Neural cell (in vitro differentiated cells): ENCODE results near the gene LRIG2. TPM values are rescaled to one million over a fixed set of nuclear protein-coding genes. Genes with fewer than 3 reads are reported as not detected.

Source experiments
- H2AFZ ChIP-seq: fragments of 200-600, 300-800 bp; sonication (generic), shearing (Covaris generic); 2 replicates; pipeline ENCODE4 v1.6.0; 2014; ENCODE audit warnings: low read depth, mild to moderate bottlenecking, antibody characterized with exemption, low read length, moderate library complexity
- H3F3A ChIP-seq: fragments of 200-600 bp; shearing (Covaris generic); 2 replicates; pipeline ENCODE4 v1.6.1; 2016; ENCODE audit warnings: mild to moderate bottlenecking, moderate library complexity, mixed read lengths, antibody characterized with exemption, low read length; ENCODE audit not compliant: insufficient read depth, poor library complexity, severe bottlenecking
- H3K27ac ChIP-seq: fragments of 200-600, 300-800 bp; sonication (generic), shearing (Covaris generic); 2 replicates; pipeline ENCODE4 v1.5.1; 2014; ENCODE audit warnings: mild to moderate bottlenecking, low read length, moderate library complexity
- H3K27me3 ChIP-seq: fragments of 300-800, 200-600 bp; sonication (generic), shearing (Covaris generic); 2 replicates; pipeline ENCODE4 v1.6.0; 2014; ENCODE audit warnings: mild to moderate bottlenecking, low read depth, low read length, moderate library complexity; ENCODE audit not compliant: insufficient read depth
- H3K36me3 ChIP-seq: fragments of 300-800, 200-600 bp; sonication (generic), shearing (Covaris generic); 2 replicates; pipeline ENCODE4 v1.5.1; 2014; ENCODE audit warnings: mild to moderate bottlenecking, antibody characterized with exemption, low read length, moderate library complexity; ENCODE audit not compliant: insufficient read depth
- H3K4me2 ChIP-seq: fragments of 300-800, 200-600 bp; sonication (generic), shearing (Covaris generic); 2 replicates; pipeline ENCODE4 v1.6.0; 2014; ENCODE audit warnings: mild to moderate bottlenecking, low read length
- H3K4me3 ChIP-seq: fragments of 300-800, 200-600 bp; sonication (generic), shearing (Covaris generic); 2 replicates; pipeline ENCODE4 v1.5.1; 2014; ENCODE audit warnings: mild to moderate bottlenecking, low read length, moderate library complexity
- H3K79me2 ChIP-seq: fragments of 200-600 bp; shearing (Covaris generic); replicated peaks from 2 replicates; pipeline ENCODE4 v1.6.0; 2014; ENCODE audit warnings: mild to moderate bottlenecking, low read length, moderate library complexity; ENCODE audit not compliant: insufficient read depth
- H3K9ac ChIP-seq: fragments of 300-800, 200-600 bp; sonication (generic), shearing (Covaris generic); 2 replicates; pipeline ENCODE4 v1.6.1; 2016; ENCODE audit warnings: mild to moderate bottlenecking, low read length, mixed read lengths
- H3K9me2 ChIP-seq: fragments of 200-600 bp; shearing (Covaris generic); 2 replicates; pipeline ENCODE4 v1.6.1; 2016; ENCODE audit warnings: mild to moderate bottlenecking, low read length, mixed read lengths; ENCODE audit not compliant: insufficient read depth
- H3K9me3 ChIP-seq: fragments of 200-600, 300-800 bp; sonication (generic), shearing (Covaris generic); 2 replicates; pipeline ENCODE4 v1.6.1; 2016; ENCODE audit warnings: mild to moderate bottlenecking, mixed run types, low read length, moderate library complexity, mixed read lengths
- H4K20me1 ChIP-seq: fragments of 200-600 bp; shearing (Covaris generic); 2 replicates; pipeline ENCODE4 v1.6.1; 2016; ENCODE audit warnings: mild to moderate bottlenecking, mixed run types; ENCODE audit not compliant: insufficient read depth
- EP300 ChIP-seq: fragments of 450-650 bp; conservative IDR thresholded peaks from 2 replicates; pipeline ENCODE4 v1.6.1; 2014; ENCODE audit warnings: antibody characterized with exemption, mild to moderate bottlenecking, moderate library complexity; ENCODE audit not compliant: poor library complexity, severe bottlenecking
- EZH2 ChIP-seq: fragments of 200-600, 300-800 bp; shearing (Covaris generic), sonication (generic); IDR thresholded peaks from 2 replicates; pipeline ENCODE4 v1.6.1; 2014; ENCODE audit warnings: antibody characterized with exemption, low read length, borderline replicate concordance, mild to moderate bottlenecking; ENCODE audit not compliant: insufficient read depth, poor library complexity, severe bottlenecking
- MXI1 ChIP-seq: fragments of 450-650 bp; conservative IDR thresholded peaks from 2 replicates; pipeline ENCODE4 v1.6.1; 2014; ENCODE audit warnings: antibody characterized with exemption, mild to moderate bottlenecking; ENCODE audit not compliant: poor library complexity, severe bottlenecking
- POLR2AphosphoS5 ChIP-seq: IDR thresholded peaks from 2 replicates; pipeline ENCODE4 v1.6.1; 2012
- RAD21 ChIP-seq: fragments of 450-650 bp; conservative IDR thresholded peaks from 2 replicates; pipeline ENCODE4 v1.6.1; 2014; ENCODE audit warnings: antibody characterized with exemption, mild to moderate bottlenecking, moderate library complexity
- SMC3 ChIP-seq: fragments of 450-650 bp; conservative IDR thresholded peaks from 2 replicates; pipeline ENCODE4 v1.6.1; 2014; ENCODE audit warnings: antibody characterized with exemption, mild to moderate bottlenecking, moderate library complexity; ENCODE audit not compliant: poor library complexity
- TAF1 ChIP-seq: IDR thresholded peaks from 2 replicates; pipeline ENCODE4 v1.6.1; 2012; ENCODE audit warnings: low read depth
- polyA plus RNA-seq: library from polyadenylated mRNA; depleted of rRNA; stranded (reverse); fragments of >200 nt; gene quantifications from 2 replicates; pipeline ENCODE4 v1.2.3, GENCODE V29; 2014
- TF ChIP-seq, protein P1 (sequence below): IDR thresholded peaks from 2 replicates; pipeline ENCODE4 v1.6.1; 2012; ENCODE audit warnings: borderline replicate concordance
- TF ChIP-seq, protein P2 (sequence below): fragments of 450-650 bp; IDR thresholded peaks from 2 replicates; pipeline ENCODE4 v1.5.1; 2014; ENCODE audit warnings: antibody characterized with exemption, mild to moderate bottlenecking, moderate library complexity; ENCODE audit not compliant: poor library complexity, severe bottlenecking

Gene LRIG2
- polyA plus RNA-seq, 1 donor from 2014 or later = 11.1 TPM

DNA sequence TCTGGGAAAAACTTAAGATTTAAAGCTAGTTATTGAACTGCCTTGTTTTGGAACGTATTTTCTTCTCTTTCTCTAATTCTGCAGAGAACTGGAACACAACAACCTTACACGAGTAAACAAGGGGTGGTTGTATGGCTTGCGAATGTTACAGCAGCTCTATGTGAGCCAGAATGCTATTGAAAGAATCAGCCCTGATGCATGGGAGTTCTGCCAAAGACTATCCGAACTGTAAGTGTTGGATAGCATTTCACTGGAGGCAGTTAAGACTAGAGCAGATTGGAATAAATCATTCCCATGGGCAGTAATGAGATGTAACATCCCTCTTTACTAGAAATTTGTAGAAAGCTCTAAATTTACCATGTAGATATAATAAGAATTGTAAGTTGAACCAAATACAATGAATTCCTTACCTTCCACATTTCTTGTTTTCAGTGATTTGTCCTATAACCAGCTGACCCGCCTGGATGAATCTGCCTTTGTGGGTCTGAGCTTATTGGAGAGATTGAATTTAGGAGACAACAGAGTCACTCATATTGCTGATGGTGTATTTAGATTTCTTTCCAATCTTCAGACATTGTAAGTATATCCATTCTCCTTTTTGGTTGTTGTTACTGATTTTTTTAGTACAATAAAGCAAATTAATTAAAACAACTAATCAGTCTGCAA, 22.9 kb downstream of the LRIG2 start:
- no peak for TF ChIP-seq SMC3
- TF ChIP-seq MXI1 = no peak
- TF ChIP-seq, protein P1, sequence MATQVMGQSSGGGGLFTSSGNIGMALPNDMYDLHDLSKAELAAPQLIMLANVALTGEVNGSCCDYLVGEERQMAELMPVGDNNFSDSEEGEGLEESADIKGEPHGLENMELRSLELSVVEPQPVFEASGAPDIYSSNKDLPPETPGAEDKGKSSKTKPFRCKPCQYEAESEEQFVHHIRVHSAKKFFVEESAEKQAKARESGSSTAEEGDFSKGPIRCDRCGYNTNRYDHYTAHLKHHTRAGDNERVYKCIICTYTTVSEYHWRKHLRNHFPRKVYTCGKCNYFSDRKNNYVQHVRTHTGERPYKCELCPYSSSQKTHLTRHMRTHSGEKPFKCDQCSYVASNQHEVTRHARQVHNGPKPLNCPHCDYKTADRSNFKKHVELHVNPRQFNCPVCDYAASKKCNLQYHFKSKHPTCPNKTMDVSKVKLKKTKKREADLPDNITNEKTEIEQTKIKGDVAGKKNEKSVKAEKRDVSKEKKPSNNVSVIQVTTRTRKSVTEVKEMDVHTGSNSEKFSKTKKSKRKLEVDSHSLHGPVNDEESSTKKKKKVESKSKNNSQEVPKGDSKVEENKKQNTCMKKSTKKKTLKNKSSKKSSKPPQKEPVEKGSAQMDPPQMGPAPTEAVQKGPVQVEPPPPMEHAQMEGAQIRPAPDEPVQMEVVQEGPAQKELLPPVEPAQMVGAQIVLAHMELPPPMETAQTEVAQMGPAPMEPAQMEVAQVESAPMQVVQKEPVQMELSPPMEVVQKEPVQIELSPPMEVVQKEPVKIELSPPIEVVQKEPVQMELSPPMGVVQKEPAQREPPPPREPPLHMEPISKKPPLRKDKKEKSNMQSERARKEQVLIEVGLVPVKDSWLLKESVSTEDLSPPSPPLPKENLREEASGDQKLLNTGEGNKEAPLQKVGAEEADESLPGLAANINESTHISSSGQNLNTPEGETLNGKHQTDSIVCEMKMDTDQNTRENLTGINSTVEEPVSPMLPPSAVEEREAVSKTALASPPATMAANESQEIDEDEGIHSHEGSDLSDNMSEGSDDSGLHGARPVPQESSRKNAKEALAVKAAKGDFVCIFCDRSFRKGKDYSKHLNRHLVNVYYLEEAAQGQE = no peak
- TF ChIP-seq EP300 = no peak
- Histone ChIP-seq H3K9ac (no peak overlapping the region), H3K9me3 (no peaks in the 10 kb centered on the region), H3K4me3 (no peak overlapping the region), H4K20me1 (no peaks in the 10 kb centered on the region), H3K79me2 (peaks cover 15% of the 10 kb centered on the region), H3K27ac (no peak overlapping the region), H3K36me3 (peaks cover 18% of the 10 kb centered on the region), H3K27me3 (no peaks in the 10 kb centered on the region), H2AFZ (no peak overlapping the region), H3K9me2 (no peaks in the 10 kb centered on the region), H3K4me2 (no peak overlapping the region), H3F3A (no peaks in the 10 kb centered on the region)

DNA sequence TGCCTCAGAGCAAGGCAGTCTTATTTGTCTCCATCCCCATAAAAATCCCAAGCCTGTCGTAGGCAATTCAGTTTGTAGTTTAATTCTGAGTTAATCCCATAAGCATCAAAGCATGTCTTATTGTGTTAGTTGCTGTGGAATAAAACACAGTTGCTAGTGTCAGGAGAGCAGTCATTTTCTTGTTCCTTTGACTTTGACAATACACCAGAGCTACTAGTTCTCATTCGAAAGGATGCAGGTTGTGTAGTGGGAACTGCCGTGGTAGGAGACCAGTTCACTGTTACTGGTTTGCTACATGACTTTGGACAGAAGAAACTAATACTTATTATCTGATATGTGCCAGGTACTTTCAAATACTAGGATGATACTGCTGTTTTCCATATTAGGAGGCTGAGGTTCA, 23.5 kb downstream of the LRIG2 start:
- Histone ChIP-seq H3K9me3 (no peaks in the 10 kb centered on the region), H3K27ac (no peak overlapping the region), H4K20me1 (no peaks in the 10 kb centered on the region), H3F3A (no peaks in the 10 kb centered on the region), H2AFZ (no peak overlapping the region), H3K27me3 (no peaks in the 10 kb centered on the region), H3K36me3 (peaks cover 18% of the 10 kb centered on the region), H3K4me3 (no peak overlapping the region), H3K9ac (no peak overlapping the region), H3K4me2 (no peak overlapping the region), H3K9me2 (no peaks in the 10 kb centered on the region), H3K79me2 (peaks cover 10% of the 10 kb centered on the region)
- TF ChIP-seq RAD21 = no peak
- TF ChIP-seq, protein P1 = no peak
- TF ChIP-seq, protein P2, sequence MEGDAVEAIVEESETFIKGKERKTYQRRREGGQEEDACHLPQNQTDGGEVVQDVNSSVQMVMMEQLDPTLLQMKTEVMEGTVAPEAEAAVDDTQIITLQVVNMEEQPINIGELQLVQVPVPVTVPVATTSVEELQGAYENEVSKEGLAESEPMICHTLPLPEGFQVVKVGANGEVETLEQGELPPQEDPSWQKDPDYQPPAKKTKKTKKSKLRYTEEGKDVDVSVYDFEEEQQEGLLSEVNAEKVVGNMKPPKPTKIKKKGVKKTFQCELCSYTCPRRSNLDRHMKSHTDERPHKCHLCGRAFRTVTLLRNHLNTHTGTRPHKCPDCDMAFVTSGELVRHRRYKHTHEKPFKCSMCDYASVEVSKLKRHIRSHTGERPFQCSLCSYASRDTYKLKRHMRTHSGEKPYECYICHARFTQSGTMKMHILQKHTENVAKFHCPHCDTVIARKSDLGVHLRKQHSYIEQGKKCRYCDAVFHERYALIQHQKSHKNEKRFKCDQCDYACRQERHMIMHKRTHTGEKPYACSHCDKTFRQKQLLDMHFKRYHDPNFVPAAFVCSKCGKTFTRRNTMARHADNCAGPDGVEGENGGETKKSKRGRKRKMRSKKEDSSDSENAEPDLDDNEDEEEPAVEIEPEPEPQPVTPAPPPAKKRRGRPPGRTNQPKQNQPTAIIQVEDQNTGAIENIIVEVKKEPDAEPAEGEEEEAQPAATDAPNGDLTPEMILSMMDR = no peak
- no peak for TF ChIP-seq POLR2AphosphoS5
- no peak for TF ChIP-seq TAF1
- TF ChIP-seq SMC3 = no peak
- TF ChIP-seq EZH2 = no peak
- no peak for TF ChIP-seq EP300
- no peak for TF ChIP-seq MXI1
